Breast epithelium (tissue), 4 donors: ENCODE measurements around the gene CYTH4. TPM values are rescaled to one million over a fixed set of nuclear protein-coding genes. Genes with fewer than 3 reads are reported as not detected.

Experiments
- DNase-seq, 2 donors: peaks; one replicate each; pipeline ENCODE4 v3.0.0-alpha.2; 2019; ENCODE audit warnings: low spot score in 2 of 2
- H3K27ac ChIP-seq, 2 donors: fragments of 200-600 bp; sonication (generic) in 1 of 2; one replicate each; pipeline ENCODE4 v1.5.1; 2016 to 2019; ENCODE audit warnings: mild to moderate bottlenecking in 1 of 2
- H3K27me3 ChIP-seq, 2 donors: fragments of 200-600 bp; sonication (generic) in 1 of 2; one replicate each; pipeline versions ENCODE4 v1.5.1 to v1.6.0; 2017 to 2019; ENCODE audit warnings: control low read depth in 1 of 2, mild to moderate bottlenecking in 1 of 2
- H3K36me3 ChIP-seq: fragments of 200-600 bp; one replicate; pipeline ENCODE4 v1.5.1; 2019
- H3K4me1 ChIP-seq, 2 donors: fragments of 200-600 bp; sonication (generic); one replicate each; pipeline ENCODE4 v1.5.1; 2016 to 2019; ENCODE audit warnings: control low read depth in 1 of 2
- H3K4me3 ChIP-seq, 3 donors: fragments of 200-600 bp; sonication (generic); 1 replicate in 2 of 3; 2 replicates in 1 of 3; pipeline ENCODE4 v1.5.1; 2016 to 2019; ENCODE audit warnings: mild to moderate bottlenecking in 3 of 3, moderate library complexity in 2 of 3
- H3K9me3 ChIP-seq, 2 donors: fragments of 200-600 bp; sonication (generic) in 1 of 2; one replicate each; pipeline ENCODE4 v1.5.1; 2016 to 2019; ENCODE audit warnings: control low read depth in 1 of 2
- POLR2A ChIP-seq: fragments of 450-650 bp; IDR thresholded peaks from one replicate; pipeline ENCODE4 v1.6.1; 2016; ENCODE audit warnings: antibody characterized with exemption, mild to moderate bottlenecking, moderate library complexity
- POLR2AphosphoS5 ChIP-seq, 3 donors: sonication (generic); formaldehyde crosslinking; IDR thresholded peaks; one replicate each; pipeline ENCODE4 v1.6.1; 2017; ENCODE audit warnings: antibody characterized with exemption in 3 of 3
- intact Hi-C: fragments of 100-400 bp; cut with DNase I; formaldehyde crosslinking; loops from one replicate; pipeline ENCODE4 v1.15.1; 2023; ENCODE audit warnings: low total_unique reads
- total RNA-seq, 3 donors: library from RNA; depleted of rRNA; stranded (reverse); fragments of >200 nt; gene quantifications; one replicate each; pipeline ENCODE4 v1.1.0, GENCODE V29; 2016
- TF ChIP-seq, protein P1 (sequence below), 3 donors: fragments of 450-650 bp; IDR thresholded peaks; one replicate each; pipeline ENCODE4 v1.5.1; 2016 to 2017; ENCODE audit warnings: antibody characterized with exemption in 3 of 3, mild to moderate bottlenecking in 3 of 3, moderate library complexity in 3 of 3

CYTH4 gene
- total RNA-seq, 3 donors from 2014 or later, result 6.9 to 25.1 (median 10.5) TPM

DNA sequence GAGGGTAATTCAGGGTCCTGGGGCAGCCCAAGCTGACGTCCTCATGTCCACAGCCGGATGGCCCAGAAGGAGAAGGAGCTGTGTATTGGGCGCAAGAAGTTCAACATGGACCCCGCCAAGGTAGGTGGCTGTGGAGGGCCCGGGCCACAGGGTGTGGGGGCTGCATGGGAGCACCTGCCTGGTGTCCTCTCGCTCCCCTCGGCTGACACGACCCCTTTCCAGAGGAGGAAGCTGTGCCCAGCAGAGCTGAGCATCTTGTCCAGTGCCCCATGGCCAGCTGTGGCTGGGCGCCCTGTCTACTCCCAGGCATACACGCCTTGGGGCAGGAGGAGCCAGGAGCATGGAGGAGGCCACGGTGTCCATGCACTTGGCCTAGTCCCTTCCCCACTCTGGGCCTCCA lies 13.6 kb downstream of the CYTH4 start:
- H3K9me3 ChIP-seq, result no peaks in the 10 kb centered on the region
- H3K4me3 ChIP-seq, result no peak overlapping the region
- H3K36me3 ChIP-seq, result no peaks in the 10 kb centered on the region
- intact Hi-C loops, result no loop called here
- no peak for TF ChIP-seq POLR2AphosphoS5 (IDR thresholded peaks at IDR 0.05)
- TF ChIP-seq, protein P1, sequence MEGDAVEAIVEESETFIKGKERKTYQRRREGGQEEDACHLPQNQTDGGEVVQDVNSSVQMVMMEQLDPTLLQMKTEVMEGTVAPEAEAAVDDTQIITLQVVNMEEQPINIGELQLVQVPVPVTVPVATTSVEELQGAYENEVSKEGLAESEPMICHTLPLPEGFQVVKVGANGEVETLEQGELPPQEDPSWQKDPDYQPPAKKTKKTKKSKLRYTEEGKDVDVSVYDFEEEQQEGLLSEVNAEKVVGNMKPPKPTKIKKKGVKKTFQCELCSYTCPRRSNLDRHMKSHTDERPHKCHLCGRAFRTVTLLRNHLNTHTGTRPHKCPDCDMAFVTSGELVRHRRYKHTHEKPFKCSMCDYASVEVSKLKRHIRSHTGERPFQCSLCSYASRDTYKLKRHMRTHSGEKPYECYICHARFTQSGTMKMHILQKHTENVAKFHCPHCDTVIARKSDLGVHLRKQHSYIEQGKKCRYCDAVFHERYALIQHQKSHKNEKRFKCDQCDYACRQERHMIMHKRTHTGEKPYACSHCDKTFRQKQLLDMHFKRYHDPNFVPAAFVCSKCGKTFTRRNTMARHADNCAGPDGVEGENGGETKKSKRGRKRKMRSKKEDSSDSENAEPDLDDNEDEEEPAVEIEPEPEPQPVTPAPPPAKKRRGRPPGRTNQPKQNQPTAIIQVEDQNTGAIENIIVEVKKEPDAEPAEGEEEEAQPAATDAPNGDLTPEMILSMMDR (IDR thresholded peaks at IDR 0.05), result no peak
- TF ChIP-seq POLR2A, result no peak
- no peaks in the 10 kb centered on the region for H3K4me1 ChIP-seq
- H3K27me3 ChIP-seq, result no peaks in the 10 kb centered on the region
- H3K27ac ChIP-seq, result no peak overlapping the region
- no peak for DNase-seq

DNA sequence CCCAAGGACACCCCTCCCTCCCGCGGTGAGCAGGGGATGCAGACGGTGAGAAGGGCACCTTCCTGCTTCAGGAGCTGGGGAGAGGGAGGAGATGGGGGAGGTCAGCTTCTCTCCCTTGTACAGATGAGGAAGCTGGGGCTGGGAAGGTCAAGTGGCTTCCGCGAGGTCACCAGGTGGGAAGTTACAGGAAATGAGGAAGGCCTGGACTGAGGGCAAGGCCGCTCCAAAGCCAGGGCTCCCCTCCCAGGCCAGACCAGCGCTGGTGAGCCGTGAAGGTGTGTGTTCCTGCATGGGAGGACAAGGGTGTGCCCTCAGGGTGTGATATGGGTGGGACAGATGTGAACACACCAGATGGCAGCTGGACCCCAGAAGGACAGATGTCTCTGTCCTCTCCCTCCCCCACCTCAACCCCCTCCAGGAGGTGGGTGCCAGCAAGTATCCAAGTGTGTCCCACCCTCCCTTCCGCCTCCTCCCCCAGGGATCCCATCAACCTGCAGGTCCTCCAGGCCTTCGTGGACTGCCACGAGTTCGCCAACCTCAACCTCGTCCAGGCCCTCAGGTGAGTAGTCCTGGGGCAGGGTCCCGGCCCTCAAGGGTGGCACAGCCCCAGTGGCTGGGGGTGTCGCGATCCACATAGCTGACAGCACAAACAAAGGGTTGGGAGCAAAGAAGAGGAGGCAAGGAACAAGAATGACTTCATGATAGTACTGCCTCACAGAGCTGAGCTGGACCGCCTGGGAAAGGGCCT lies 16.6 kb downstream of the CYTH4 start:
- intact Hi-C loops, result no loop called here
- no peaks in the 10 kb centered on the region for H3K9me3 ChIP-seq
- no peak overlapping the region for H3K27ac ChIP-seq
- no peaks in the 10 kb centered on the region for H3K27me3 ChIP-seq
- H3K4me3 ChIP-seq, result no peak overlapping the region
- no peaks in the 10 kb centered on the region for H3K4me1 ChIP-seq
- H3K36me3 ChIP-seq, result no peaks in the 10 kb centered on the region
- TF ChIP-seq, protein P1 (IDR thresholded peaks at IDR 0.05), result no peak
- TF ChIP-seq POLR2AphosphoS5 (IDR thresholded peaks at IDR 0.05) (no peak), POLR2A (no peak)
- DNase-seq, result no peak

DNA sequence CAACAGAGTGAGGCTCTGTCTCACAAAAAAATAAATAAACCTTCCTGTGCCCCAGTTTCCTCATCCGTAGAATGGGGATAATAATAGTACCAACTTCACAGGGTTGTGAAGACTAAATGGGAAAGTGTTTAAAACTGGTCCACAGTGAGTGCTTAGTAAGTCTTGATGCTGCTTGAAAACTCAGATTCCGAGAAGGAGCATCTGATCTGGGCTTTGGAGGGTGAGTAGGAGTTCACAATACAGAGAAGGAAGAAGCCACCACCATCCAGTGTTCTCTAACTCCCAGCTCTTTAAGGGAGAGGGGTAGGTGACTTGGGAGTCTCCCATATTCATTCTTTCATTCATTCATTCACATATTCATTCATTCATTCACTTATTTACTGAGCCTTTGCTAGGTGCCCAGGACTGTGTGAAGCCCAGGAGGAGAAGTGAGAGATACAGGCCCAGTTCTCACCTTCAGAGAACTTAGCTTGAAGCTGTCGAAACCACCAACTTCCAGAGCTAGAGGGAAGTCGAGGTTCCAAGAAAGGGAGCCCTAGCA lies 17.7 kb downstream of the CYTH4 start:
- no peaks in the 10 kb centered on the region for H3K36me3 ChIP-seq
- TF ChIP-seq, protein P1 (IDR thresholded peaks at IDR 0.05), result no peak
- no peak for TF ChIP-seq POLR2AphosphoS5 (IDR thresholded peaks at IDR 0.05)
- H3K4me3 ChIP-seq, result no peak overlapping the region
- no peaks in the 10 kb centered on the region for H3K27me3 ChIP-seq
- H3K27ac ChIP-seq, result no peak overlapping the region
- H3K9me3 ChIP-seq, result no peaks in the 10 kb centered on the region
- DNase-seq, result no peak
- intact Hi-C loops, result no loop called here
- H3K4me1 ChIP-seq, result no peaks in the 10 kb centered on the region

DNA sequence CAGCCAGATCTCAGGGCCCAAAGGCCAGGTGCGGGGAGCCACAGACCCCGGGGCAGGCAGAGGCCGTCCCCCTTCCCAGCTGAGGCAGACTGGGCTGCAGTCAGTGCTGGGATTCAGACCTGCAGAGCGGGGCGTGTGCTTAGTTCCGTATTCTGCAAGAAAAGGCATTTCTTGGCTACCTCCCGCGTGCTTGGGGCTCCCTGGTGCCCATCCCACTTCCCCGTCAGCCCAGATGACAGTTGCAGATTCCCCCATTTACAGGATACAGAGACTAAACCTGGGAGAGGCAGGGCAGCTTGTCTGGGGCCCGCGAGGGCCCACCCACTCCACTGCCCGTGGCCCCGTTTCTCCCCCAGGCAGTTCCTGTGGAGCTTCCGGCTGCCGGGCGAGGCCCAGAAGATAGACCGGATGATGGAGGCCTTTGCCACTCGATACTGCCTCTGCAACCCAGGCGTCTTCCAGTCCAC lies 18.3 kb downstream of the CYTH4 start:
- H3K4me1 ChIP-seq, result no peaks in the 10 kb centered on the region
- no peaks in the 10 kb centered on the region for H3K27me3 ChIP-seq
- DNase-seq, result no peak
- no peaks in the 10 kb centered on the region for H3K36me3 ChIP-seq
- TF ChIP-seq POLR2AphosphoS5 (IDR thresholded peaks at IDR 0.05) (no peak), POLR2A (no peak)
- TF ChIP-seq, protein P1 (IDR thresholded peaks at IDR 0.05), result no peak
- intact Hi-C loops, result no loop called here
- H3K9me3 ChIP-seq, result no peaks in the 10 kb centered on the region
- H3K27ac ChIP-seq, result no peak overlapping the region
- no peak overlapping the region for H3K4me3 ChIP-seq

DNA sequence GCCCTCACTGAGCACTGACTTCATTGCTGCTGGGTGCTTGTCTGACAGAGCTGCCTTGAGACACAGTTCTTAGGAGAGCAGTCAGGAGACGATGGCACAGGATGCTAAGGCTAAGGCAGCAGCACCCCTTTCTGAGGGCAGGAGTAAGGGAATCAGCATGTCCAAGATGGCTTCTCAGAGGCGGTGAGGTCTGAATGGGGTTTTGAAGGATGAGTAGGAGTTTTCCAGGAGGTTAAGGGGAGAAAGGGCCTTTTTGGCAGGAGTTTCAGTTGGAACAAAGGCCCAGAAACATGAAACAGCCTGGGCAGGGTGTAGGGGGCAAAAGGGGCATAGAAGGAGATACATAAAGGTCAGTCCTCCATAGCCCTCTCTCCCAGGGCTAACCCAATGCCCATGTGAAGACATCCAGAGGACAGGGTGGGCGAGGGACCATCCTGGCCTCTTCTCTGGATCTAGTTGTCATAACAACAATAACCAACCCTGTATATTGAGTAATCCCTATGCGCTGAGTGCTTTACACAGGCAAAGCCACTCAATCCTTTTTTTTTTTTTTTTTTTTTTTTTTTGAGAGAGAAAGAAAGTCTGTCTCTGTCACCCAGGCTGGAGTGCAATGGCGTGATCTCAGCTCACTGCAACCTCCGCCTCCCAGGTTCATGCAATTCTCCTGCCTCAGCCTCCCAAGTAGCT lies 19.0 kb downstream of the CYTH4 start:
- Histone ChIP-seq H3K9me3 (no peaks in the 10 kb centered on the region), H3K4me1 (no peaks in the 10 kb centered on the region), H3K27me3 (no peaks in the 10 kb centered on the region), H3K36me3 (no peaks in the 10 kb centered on the region), H3K27ac (no peak overlapping the region), H3K4me3 (no peak overlapping the region)
- intact Hi-C loops, result no loop called here
- TF ChIP-seq, protein P1 (IDR thresholded peaks at IDR 0.05), result no peak
- TF ChIP-seq POLR2A (no peak), POLR2AphosphoS5 (IDR thresholded peaks at IDR 0.05) (no peak)
- DNase-seq, result no peak
